Transverse colon (tissue), 4 donors: ENCODE measurements around the gene TNS3. TPM values are rescaled to one million over a fixed set of nuclear protein-coding genes. Genes with fewer than 3 reads are reported as not detected.
A peak's percentile ranks its signal among the peaks of the same experiment; 100 is the strongest.

Experiments used
- DNase-seq: peaks from one replicate; pipeline ENCODE4 v3.0.0-alpha.2; 2019
- H3K27ac ChIP-seq, 4 donors: fragments of 200-600 bp; sonication (generic); 2 replicates each; pipeline ENCODE4 v1.5.1; 2016 to 2018; ENCODE audit warnings: inconsistent platforms in 4 of 4
- H3K27me3 ChIP-seq: fragments of 200-600 bp; sonication (generic); 2 replicates; pipeline ENCODE4 v1.5.1; 2017; ENCODE audit warnings: inconsistent platforms
- H3K36me3 ChIP-seq, 4 donors: fragments of 200-600 bp; sonication (generic); 2 replicates each; pipeline ENCODE4 v1.5.1; 2017 to 2019; ENCODE audit warnings: inconsistent platforms in 4 of 4
- H3K4me1 ChIP-seq, 4 donors: fragments of 200-600 bp; sonication (generic); 2 replicates each; pipeline ENCODE4 v1.5.1; 2017 to 2020; ENCODE audit warnings: inconsistent platforms in 4 of 4
- H3K4me3 ChIP-seq, 4 donors: fragments of 200-600 bp; sonication (generic); 1 replicate in 1 of 4; 2 replicates in 3 of 4; pipeline versions ENCODE4 v1.5.1 to v1.6.1; 2017 to 2019; ENCODE audit warnings: inconsistent platforms in 4 of 4
- H3K9me3 ChIP-seq, 2 donors: fragments of 200-600 bp; sonication (generic); 2 replicates each; pipeline ENCODE4 v1.5.1; 2017 to 2019; ENCODE audit warnings: inconsistent platforms in 2 of 2
- EP300 ChIP-seq: sonication (generic); formaldehyde crosslinking; IDR thresholded peaks from one replicate; pipeline ENCODE4 v1.6.1; 2017; ENCODE audit warnings: antibody characterized with exemption, low read depth
- POLR2A ChIP-seq: fragments of 450-650 bp; IDR thresholded peaks from one replicate; pipeline ENCODE4 v1.6.1; 2016; ENCODE audit warnings: antibody characterized with exemption, mild to moderate bottlenecking, moderate library complexity
- POLR2AphosphoS5 ChIP-seq, 3 donors: sonication (generic); formaldehyde crosslinking; IDR thresholded peaks; one replicate each; pipeline ENCODE4 v1.6.1; 2016; ENCODE audit warnings: antibody characterized with exemption in 3 of 3
- WGBS, 2 donors: methylation state at CpG; one replicate each; pipeline ENCODE4 v1.1.5; 2018; ENCODE audit warnings: low coverage in 1 of 2; 5-methylcytosine and 5-hydroxymethylcytosine counted together
- in situ Hi-C, 4 donors: fragments of 200-750 bp; cut with MboI; loops; one replicate each; pipeline versions ENCODE4 v1.15.0 to v1.15.1; 2017; ENCODE audit warnings: low sequenced_read_pairs in 3 of 4, low pct_ligation_motif_present in 1 of 4, low pct_unique_long_range_greater_than_20kb in 1 of 4
- intact Hi-C: fragments of 100-400 bp; cut with DNase I; formaldehyde crosslinking; loops from one replicate; pipeline ENCODE4 v1.15.1; 2023; ENCODE audit warnings: low total_unique reads
- total RNA-seq, 4 donors: library from RNA; depleted of rRNA; stranded (reverse); fragments of >200 nt; gene quantifications; one replicate each; pipeline ENCODE4 v1.1.0, GENCODE V29; 2016
- TF ChIP-seq, protein P1 (sequence below), 5 experiments: fragments of 200-600 bp in 3 of 5; fragments of 450-650 bp in 2 of 5; sonication (generic) in 3 of 5; IDR thresholded peaks; 1 replicate in 2 of 5; 2 replicates in 3 of 5; pipeline ENCODE4 v1.5.1; 2016 to 2017; ENCODE audit warnings: antibody characterized with exemption in 5 of 5, inconsistent platforms in 3 of 5, mild to moderate bottlenecking in 2 of 5, moderate library complexity in 1 of 5

Gene TNS3
- total RNA-seq, 4 donors from 2014 or later = 58.5 to 104 (median 72.7) TPM

DNA sequence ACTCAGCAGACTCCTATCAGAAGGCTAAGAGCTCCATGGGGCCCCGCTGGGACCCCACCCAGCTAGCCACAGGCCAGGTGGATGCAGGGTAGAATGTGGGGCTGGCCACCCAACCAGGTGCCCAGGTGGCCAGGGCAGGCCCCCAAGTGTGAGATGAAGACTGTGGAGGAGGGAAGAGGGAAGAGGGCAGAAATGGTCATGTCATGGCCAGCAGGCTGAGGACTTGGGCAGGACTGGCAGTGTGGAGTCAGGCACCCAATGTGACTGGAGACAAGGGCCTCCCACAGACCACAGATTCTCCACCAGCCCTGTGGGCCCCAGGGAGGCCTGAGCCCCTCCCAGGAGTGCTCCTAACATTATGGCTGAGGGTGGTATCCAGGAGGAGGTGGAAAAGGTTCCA, 141.6 kb downstream of the TNS3 start:
- Histone ChIP-seq H3K4me3 (no peak overlapping the region), H3K27ac (no peak overlapping the region), H3K27me3 (no peaks in the 10 kb centered on the region), H3K36me3 (peaks cover 0 to 5% (median 0%) of the 10 kb centered on the region in 4 donors), H3K4me1 (peaks cover 6 to 27% (median 11%) of the 10 kb centered on the region in 4 donors), H3K9me3 (no peaks in the 10 kb centered on the region)
- WGBS, 2 donors = 80% methylated on average over 1 of the region's 1 CpG; no CpG with 5 or more reads in 1 of the 2 donors
- intact Hi-C loops (loop anchor here (10.0 kb wide), 1 partner anchor 374 kb away; no protein-coding TSS in a partner anchor), in situ Hi-C loops (loop anchor here in 2 of 4 donors (25.0 kb wide), 2 partner anchors 178 to 372 kb away; no protein-coding TSS in a partner anchor)
- no peak for DNase-seq
- TF ChIP-seq EP300 = no peak
- no peak for TF ChIP-seq POLR2AphosphoS5 (IDR thresholded peaks at IDR 0.05)

DNA sequence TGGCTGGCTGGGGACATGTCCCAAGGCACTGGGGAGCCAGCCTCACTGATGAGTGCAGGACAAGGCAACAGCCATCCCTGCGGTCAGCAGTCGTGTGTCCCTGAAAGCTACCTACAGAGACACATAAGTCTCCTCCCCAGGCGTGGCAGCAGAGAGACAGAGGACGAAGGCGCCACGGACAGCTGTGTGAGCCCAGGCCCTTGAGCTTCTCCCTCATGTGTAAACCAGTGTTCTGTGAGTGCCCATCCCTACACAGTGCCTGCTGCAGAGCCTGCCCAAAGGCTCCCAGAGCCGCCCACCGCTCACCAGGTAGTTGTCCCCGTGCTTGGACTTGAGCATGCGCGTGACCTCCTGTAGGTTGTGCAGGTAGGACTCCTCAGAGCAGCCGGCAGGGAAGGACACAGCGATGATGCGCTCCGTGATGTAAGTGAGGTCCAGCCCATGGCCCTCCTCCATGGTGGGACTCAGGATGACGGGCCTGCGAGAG, 142.7 kb downstream of the TNS3 start:
- Histone ChIP-seq H3K36me3 (peaks cover 0 to 5% (median 0%) of the 10 kb centered on the region in 4 donors), H3K4me3 (no peak overlapping the region), H3K27ac (no peak overlapping the region), H3K9me3 (no peaks in the 10 kb centered on the region), H3K27me3 (no peaks in the 10 kb centered on the region), H3K4me1 (peaks cover 6 to 19% (median 10%) of the 10 kb centered on the region in 4 donors)
- TF ChIP-seq EP300 (no peak), POLR2A (no peak), POLR2AphosphoS5 (IDR thresholded peaks at IDR 0.05) (no peak)
- TF ChIP-seq, protein P1, sequence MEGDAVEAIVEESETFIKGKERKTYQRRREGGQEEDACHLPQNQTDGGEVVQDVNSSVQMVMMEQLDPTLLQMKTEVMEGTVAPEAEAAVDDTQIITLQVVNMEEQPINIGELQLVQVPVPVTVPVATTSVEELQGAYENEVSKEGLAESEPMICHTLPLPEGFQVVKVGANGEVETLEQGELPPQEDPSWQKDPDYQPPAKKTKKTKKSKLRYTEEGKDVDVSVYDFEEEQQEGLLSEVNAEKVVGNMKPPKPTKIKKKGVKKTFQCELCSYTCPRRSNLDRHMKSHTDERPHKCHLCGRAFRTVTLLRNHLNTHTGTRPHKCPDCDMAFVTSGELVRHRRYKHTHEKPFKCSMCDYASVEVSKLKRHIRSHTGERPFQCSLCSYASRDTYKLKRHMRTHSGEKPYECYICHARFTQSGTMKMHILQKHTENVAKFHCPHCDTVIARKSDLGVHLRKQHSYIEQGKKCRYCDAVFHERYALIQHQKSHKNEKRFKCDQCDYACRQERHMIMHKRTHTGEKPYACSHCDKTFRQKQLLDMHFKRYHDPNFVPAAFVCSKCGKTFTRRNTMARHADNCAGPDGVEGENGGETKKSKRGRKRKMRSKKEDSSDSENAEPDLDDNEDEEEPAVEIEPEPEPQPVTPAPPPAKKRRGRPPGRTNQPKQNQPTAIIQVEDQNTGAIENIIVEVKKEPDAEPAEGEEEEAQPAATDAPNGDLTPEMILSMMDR (IDR thresholded peaks at IDR 0.05) = no peak
- WGBS, 2 donors = 95% methylated on average over 17 of the region's 17 CpGs; no CpG with 5 or more reads in 1 of the 2 donors
- in situ Hi-C loops (loop anchor here (10.0 to 25.0 kb wide), 4 partner anchors 174 to 376 kb away; no protein-coding TSS in a partner anchor), intact Hi-C loops (no loop called here)
- no peak for DNase-seq

DNA sequence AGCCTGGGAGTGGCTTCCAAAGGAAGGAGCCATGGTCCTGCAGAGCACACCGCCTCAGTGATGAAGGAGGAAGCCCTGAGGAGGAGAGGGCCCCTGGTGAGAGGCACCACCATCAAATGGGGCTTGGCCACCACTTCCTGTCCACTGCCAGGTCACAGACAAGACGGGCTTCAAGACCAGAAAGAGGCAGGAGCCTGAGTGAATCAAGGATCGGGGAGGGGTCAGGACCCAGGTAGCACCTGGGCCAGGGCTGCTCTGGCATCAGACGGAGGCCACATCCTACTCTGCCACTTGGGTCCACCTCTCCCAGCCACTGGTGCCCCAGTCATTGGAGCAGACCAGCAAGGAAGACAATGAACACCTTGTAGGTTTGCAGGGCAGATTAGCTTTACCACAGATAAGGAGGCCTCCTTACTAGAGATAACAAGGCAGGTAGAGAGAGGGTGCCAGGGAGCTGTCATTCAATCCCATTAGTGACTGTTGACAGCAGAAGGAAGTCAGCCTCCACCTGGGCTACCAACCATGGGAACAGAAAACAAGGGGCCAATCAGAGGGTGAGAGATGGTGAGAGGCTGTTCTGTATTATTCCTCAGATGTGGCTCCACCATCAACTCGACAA, 143.4 kb downstream of the TNS3 start:
- intact Hi-C loops = no loop called here
- Histone ChIP-seq H3K36me3 (peaks cover 0 to 5% (median 0%) of the 10 kb centered on the region in 4 donors), H3K4me1 (peaks cover 6 to 19% (median 10%) of the 10 kb centered on the region in 4 donors), H3K27ac (no peak overlapping the region), H3K27me3 (no peaks in the 10 kb centered on the region), H3K4me3 (no peak overlapping the region), H3K9me3 (no peaks in the 10 kb centered on the region)
- TF ChIP-seq POLR2A (no peak), POLR2AphosphoS5 (IDR thresholded peaks at IDR 0.05) (no peak), EP300 (no peak)
- TF ChIP-seq, protein P1 (IDR thresholded peaks at IDR 0.05) = no peak
- in situ Hi-C loops = loop anchor here (10.0 to 25.0 kb wide), 4 partner anchors 174 to 376 kb away; no protein-coding TSS in a partner anchor
- no peak for DNase-seq
- 85% methylated on average over 5 of the region's 5 CpGs; no CpG with 5 or more reads in 1 of the 2 donors for WGBS, 2 donors

DNA sequence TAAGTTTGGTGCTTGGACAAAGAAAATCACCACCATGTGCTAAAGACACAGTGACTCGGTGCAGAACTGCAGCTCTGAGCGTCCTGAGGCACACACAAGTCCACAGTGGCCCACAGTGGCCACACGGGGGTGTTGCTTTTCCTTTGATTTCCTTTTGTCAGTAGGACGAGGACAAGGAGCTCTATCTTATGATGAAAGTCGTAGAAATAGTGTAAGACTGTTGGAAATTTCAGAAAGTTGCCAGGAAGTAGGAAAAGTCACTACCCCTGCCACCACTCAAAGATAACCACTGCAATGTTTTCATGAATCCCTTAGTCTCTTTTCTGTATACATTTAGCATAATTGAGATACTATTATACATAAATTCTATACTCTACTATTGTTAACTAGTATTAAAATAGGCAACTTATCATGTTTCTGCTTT, 146.0 kb downstream of the TNS3 start:
- Histone ChIP-seq H3K27me3 (no peaks in the 10 kb centered on the region), H3K27ac (no peak overlapping the region), H3K4me3 (no peak overlapping the region), H3K9me3 (no peaks in the 10 kb centered on the region), H3K36me3 (peaks cover 0 to 5% (median 0%) of the 10 kb centered on the region in 4 donors), H3K4me1 (no peaks in the 10 kb centered on the region)
- in situ Hi-C loops (loop anchor here (10.0 to 25.0 kb wide), 4 partner anchors 171 to 379 kb away; no protein-coding TSS in a partner anchor), intact Hi-C loops (no loop called here)
- TF ChIP-seq, protein P1 (IDR thresholded peaks at IDR 0.05) = peak; percentile 71 to 82 (median 76)
- no peak for TF ChIP-seq EP300
- TF ChIP-seq POLR2AphosphoS5 (IDR thresholded peaks at IDR 0.05) = no peak
- no peak for TF ChIP-seq POLR2A
- DNase-seq = peak; percentile 80
- 16 to 21% methylated on average over 4 to 5 of the region's 5 CpGs for WGBS, 2 donors
